HG03139 (cell line): Measurements from ENCODE around the gene ALOX12B.

Experiments used
- ATAC-seq: cut with Tn5 transposase; IDR thresholded peaks from one replicate; pipeline ENCODE4 v1.9.1; 2021; ENCODE audit not compliant: unreplicated experiment

The ALOX12B gene

DNA sequence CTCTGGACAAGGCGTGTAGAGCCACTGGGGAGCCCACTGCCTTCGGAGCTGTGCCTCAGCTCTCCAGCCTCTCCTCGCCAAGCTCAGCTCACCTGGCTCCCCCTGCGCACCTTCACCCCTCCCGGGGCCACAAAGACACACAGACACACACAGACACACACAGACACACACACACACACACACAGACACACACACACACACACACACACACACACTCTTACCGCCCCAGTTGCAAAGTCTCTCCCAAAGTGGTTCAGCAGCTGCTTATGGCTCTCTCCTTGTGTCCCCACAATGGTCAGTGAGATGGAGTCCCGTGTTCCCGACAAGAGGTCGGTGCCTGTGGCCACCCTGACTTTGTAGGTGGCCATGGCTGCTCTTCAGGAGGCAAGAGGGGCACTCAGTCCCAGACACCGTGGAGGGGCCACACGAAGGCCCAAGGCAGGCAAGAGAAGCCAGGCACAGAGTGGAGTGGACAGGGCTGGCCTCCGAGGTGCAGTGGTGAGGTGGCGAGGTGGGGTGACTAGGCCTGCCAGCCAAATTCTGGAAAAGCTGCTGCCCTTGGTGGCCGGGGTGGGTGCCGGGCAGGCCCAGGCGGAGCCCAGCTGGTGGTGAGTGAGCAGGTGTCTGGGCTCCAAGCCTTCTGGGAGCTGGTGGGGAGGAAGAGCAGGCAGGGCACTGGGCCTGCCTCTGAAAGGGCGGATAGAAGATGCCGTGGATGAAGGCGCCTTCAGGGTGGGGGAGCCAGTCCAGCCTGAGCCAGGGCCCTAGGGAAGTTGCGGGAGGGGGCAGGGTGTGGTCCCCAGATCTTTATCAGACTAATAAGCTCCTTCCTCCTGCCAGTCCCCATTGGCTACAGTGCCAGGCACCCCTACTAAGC is at the start of gene ALOX12B:
Gene ALOX12B, minus strand, starts transcription at position 642 of the 877 bp plus-strand sequence. Its CDS starts 274 bp downstream, at position 368.
- no peak for ATAC-seq

DNA sequence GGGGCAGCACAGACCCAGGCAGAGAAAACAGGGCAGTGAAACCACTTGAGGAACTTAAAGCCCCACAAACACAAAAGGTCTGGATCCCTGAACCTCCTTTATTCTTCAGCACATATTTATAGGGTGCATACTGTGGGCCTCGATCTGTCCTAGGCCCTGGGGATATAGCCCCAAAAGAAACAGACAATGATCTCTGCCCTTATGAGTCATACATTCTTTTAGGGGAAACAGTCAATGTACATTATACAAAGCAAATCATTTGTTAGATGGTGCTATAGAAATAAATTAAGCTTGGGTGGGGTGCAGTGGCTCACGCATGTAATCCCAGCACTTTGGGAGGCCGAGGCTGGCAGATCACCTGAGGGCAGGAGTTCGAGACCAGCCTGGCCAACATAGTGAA is 46.4 kb upstream of the ALOX12B start:
- ATAC-seq: no peak

DNA sequence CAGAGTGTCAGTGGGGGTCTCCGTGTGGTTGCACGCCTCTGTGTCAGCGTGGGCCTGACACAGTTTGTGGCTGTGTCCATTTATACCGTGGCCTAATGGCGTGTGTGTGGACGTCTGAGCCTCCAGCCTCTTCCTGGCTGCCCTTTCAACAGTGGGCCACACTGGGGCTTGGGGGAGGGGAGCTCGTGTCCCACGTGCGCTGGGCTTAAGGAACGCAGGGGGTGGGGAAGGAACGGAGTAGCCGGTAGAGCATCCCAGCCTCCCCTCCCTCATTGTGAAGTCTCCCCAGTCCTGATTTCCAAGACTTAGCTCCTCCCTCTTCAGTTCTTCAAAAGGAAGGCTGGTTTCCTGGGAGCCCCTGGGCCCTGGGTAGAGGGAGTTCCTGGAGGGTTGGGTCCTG is 45.9 kb upstream of the ALOX12B start:
- ATAC-seq: no peak

DNA sequence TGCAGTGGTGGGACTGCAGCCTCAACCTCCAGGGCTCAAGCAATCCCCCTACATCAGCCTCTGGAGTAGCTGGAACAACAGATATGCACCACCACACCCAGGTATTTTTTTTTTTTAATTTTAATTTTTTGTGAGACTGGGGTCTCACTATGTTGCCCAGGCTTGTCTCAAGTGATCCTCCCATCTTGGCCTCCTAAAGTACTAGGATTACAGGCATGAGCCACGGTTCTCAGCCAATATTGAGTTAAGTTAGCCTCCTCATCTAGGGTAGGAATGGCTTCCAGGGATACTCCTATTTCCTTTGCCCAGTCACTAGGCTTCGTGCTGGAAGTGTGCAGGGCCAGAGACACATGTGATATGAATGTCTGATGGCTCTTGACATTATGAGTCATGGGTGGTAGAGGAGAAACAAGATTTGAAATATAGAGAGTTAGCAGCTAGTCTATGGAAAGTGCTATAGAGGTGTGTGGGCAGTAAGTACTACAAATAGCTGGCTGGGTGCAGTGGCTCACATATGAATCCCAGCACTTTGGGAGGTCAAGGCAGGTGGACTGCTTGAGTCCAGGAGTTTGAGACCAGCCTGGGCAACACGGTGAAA is 44.4 kb upstream of the ALOX12B start:
- ATAC-seq: no peak

DNA sequence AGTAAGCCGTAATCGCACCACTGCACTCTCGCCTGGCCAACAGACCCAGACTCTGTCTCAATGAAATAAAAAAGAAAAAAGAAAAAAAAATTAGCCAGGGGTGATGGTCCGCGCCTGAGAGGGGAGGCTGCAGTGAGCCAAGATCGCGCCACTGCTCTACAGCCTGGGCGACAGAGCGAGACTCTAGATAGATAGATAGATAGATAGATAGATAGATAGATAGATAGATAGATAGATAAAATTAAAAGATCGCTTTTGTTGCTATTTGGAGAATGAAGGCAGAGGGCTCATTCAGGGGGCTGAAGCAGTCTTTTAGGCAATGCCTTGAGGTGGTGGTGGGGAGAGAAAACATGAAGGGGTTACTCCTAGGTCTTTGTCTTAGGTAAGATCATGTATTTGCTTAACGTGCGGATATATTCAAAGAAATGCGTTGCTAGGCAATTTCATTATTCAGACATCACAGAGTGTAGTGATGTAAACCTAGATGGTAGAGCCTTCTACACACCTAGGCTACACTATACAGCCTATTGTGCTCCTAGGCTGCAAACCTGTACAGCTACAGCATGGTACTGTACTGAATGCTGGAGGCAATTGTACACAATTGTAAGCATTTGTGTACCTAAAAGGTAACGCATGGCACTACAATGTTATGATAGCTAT is 40.7 kb upstream of the ALOX12B start:
- ATAC-seq: no peak

DNA sequence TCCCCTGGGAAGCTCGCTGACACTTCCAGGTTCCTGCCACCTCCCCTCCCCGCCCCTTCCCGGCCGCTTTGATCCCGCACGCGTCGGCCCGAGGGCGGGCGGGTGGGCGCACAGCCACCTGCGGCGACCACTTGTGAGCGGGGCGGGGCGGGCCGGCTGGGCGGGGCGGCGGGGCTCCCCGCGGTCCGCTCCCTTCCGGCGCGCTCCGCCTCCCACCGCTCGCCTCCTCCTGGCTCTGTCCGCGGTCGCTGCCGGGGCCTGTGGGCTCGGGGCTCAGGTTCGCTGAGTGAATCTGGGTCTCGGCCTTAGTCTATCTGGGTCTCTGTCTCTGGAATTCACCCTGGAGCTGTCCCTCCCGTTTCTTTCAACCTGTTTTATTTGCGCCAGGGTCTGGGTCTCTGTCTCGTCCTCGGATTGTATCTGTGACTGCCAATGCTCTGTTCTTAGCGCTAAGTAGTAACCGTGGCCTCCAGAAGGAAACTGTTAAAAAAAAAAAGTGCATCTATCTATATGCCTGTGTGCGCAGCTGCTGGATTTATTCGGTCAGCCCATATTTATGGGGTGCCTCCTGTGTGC is 39.1 kb upstream of the ALOX12B start:
- ATAC-seq: no peak

DNA sequence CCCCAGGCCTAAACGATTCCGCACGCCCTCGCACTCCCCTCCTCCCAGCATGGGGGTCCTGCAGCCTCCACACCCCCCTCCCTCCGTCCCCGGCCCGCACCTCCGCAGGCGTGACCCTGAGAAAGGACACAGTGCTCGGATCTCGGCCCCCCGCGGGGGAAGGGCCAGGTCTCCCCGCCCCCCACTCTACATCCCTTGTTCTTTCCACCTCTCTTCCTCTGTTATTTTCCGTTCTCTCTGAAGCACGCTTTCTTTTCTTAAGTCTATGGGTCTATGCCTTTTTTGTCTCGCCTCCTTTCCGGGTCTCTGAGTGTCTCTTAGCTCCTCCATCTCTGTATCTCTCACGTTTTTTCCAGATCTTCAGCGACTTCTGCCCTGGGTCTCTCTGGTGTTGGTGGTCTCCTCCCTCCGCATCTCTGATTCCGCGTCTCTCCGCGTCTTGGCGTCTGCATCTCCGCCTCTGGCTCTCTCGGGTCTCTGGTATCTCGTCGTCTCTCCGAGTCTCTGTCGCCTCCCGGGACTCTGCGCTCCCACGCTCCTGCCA is 38.5 kb upstream of the ALOX12B start:
- no peak for ATAC-seq

DNA sequence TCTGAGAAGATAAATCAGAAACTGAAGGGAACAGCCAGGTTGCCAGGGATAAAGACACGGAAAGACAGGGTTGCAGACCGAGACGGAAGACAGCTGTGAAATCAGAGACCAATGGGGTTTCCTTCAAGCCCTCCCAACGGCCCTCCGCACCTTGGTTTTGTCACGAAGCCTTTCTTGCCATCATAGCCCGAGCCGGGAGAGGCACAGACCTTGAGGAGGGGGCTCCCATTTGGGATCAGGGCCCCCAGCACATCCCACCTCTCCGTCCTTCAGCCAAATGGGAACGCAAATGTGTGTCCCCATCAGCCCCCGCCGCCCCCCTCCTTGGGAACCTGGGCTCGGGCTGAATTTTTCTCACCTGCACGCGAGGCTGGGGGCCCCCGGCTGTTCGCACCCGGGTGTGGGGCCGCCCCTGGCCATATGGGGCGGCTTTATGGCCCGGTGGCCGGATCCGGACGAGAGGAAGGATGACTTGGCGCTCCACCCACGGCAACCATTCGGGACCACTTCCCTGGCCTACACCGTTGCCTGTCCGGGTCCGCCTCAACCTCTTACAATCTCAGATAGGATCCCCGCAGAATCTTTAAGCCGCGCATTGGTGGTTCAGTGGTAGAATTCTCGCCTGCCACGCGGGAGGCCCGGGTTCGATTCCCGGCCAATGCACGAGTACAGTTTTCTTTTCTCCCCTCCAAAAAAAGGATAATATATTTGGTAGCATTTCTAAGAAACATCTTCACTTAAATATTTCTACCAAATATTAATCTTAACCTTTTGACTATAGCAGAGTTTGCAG is 37.8 kb upstream of the ALOX12B start:
- no peak for ATAC-seq

DNA sequence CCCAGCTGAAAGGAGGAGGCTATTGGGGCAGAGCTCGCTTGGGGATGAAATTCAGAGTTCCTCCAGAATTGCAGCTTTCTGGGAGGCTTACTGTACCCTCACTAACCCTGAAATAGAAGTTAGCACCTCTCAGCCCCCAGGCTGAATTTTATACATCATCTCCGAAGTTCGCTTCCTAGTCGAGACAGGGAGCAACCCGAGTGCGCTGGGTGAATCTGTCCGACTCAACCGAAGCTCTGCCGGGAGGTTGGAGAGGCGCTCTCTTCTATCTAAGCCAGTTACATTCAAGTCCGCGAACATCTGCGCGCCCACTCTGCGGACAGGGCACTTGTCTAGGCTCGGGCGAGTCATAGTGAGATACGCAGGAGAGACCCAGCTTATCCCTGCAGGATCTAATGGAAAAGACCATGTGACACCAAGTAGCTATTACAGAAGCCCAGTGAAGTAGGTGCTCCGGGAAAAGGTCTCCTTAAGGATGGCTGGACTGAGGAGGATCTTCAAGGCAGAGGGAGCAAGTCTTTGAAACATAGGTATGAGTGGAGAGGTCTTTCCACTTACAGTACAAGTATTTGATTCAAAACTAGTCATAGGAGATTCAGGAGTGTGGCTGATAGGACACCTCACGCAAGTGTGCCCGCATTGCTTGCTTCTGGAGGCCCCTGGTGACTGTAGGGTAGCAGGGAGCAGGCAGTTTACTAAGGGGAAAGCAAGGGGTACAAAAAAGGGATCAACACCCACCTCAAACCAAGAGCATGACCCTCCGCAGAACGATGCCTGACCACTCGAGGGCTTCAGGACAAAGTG is 37.0 kb upstream of the ALOX12B start:
- no peak for ATAC-seq

DNA sequence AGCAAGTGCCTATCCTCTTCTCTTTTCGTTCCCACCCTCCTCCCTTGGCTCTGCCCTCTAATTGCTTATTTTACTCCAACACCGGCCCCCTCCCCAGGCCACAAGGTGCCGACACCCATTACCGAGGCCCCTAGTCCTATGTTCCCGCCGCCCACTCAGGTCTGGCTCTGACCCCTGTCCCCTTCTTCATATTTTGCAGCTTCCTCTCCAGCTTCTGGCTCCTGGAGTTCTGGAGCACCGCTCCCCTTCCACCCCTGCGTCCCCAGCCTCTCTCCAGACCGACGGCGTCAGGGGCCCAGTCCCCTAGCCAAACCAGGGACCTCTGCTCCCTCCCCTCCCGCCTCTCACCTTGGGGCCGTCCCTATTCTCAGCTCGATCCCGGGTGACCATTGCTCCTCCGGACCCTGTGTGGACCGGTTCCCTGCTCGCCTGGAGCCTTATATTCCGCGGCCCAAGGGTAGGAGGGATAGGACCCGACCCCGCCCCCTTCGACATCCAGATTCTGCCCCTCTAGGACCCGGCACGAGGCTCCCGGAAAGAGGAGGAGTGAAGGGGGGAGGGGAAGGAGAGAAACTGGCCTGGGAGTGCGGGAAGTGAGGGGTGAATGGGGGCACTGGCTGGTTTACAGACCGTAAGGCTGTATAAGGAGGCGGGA is 36.3 kb upstream of the ALOX12B start, which contains the start of gene HES7:
Gene HES7, minus strand, starts transcription at position 412 of the 655 bp plus-strand sequence. Its CDS starts 22 bp downstream, at position 390.
- no peak for ATAC-seq

DNA sequence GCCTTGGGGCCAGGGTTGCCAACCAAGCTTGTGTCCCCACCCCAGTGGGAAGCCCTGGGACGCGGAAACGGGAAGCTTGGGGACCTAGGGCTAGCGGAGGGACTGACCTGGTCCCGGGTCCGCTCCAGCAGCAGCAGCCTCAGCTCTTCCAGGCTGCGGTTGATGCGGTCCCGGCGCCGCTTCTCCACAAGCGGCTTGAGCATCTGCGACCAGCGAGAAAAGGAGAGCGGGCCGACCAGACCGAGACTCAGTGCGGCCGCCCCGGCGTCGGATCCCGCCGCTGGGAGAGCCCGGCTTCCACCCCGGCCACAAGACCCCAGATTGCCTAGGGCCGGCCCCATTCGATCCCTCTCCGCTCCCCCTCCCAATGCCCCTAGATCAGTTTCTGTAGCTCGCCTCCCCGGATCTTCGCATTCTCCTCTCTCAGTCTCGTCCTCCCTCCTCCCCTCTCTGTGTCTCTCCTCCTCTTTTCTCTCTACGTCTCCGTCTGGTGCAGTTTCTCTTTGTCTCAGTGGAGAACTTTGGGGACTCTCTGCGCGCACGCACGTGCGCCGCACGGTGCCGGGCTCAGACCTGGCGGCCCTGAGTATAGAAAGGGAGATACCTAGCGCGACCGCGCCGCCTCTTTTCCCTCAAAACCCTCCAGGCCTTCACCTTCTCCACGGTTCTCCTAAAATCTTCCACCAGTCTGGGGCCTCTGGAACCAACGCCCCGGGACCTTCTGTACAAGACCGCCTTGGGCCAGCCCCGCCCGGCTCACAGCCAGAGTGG is 35.6 kb upstream of the ALOX12B start:
- no peak for ATAC-seq

DNA sequence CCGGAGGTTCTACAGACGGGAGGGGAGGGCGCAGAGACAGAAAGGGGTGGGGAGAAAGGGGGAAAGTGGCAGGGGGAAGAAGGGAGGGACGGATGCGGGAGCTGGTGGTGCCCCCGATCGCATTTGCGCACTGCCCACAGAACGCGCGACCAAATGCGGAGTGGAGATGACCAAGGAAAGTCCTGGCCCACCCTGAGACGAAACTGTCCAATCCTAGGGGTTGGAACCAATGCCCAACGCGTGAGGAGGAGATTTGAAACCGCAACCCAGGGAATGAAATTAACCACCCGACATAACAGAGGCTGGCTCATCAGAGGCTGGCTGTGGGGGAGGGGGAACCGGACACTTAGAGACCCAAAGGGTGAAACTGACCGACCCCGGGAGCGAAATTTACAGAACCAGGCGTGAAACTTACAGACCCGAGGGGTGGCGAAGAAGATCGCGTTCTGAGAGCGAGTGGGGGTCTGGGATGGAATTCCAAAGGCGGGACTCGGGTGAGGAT is 35.0 kb upstream of the ALOX12B start:
- ATAC-seq: no peak

DNA sequence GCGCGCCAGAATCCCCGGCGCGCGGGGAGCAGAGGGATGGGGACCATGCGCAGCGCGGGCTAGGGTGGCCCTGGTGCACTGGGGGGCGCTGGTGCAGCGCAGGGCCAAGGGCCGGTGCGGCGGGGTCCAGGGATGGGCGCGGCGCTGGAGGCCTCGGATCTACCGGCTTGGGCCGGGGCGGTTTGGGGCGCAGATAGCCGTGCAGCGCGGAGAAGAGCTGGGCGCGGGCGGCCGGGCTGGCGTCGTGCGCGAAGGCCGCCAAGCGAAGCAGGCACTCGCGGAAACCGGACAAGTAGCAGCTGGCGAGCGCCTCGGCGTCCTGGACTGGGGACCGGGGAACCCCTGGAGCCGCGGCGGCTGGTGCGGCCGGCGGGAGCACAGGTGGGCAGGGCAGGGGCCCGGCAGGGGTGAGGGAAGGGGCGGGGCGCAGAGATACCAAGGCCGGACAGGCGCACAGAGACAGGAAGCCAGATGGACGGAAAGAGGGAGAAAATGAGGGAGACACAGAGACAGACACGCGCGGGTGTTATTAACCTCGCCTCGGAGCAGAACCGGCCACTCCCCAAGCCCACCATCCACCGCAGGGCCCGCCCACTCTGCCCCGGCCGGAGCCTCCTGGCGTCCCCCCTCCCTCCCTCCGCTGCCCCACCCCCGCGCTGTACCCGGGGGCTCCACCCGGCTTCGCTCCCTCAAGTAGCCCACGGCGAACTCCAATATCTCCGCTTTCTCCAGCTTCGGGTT is 34.3 kb upstream of the ALOX12B start:
- ATAC-seq: peak; percentile 25

DNA sequence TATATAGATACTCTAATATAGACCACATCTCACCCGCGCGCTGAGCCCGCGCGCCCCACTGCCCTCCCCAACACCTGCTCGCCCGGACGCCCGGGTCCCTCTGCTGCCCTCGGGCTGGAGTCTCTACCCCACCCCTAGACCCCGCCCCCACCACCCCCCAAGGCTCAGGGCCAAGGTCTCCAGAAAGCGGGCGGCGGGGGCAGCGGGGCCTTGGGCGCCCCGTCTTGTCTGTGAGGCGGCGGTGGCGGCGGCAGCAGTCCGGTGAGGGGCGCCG is 33.8 kb upstream of the ALOX12B start:
- ATAC-seq: no peak

DNA sequence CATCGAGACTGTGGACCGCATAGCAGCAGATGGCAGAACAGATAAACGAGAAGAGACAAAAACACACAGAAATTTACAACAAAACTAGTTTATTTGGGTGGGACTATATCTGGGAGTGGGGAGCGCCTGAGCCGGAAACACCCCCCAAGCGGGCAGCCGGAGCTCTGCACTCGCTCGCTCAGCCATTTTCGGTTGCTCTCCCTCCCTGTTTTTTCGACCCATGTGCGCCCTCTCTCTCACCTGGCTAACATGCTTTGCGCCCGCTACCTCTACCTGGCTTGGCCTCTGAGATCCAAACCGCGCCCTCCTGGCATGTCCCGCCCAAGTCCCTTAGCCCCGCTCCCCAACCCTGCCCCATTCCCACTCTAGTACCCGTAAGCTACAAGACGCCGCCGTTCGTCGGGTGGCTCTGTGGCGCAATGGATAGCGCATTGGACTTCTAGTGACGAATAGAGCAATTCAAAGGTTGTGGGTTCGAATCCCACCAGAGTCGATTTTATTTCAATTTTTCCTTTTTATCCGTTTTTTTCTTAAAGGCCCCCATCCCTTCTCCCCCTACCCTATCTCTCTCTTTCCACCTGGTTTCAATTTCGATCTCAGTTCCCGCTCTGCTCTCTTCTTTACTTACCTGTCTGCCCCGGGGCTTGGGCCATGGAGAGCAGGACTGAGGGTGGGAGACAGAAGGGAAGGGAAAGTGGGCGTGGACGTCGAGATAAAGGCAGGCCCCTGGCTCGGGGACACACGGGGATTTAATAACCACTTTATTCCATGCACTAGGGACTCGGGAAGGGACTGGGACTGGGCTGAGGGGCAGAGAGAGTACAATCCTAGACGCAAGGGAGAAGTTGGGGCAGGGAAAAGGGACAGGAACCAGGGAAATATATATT is 33.2 kb upstream of the ALOX12B start:
- ATAC-seq: no peak

DNA sequence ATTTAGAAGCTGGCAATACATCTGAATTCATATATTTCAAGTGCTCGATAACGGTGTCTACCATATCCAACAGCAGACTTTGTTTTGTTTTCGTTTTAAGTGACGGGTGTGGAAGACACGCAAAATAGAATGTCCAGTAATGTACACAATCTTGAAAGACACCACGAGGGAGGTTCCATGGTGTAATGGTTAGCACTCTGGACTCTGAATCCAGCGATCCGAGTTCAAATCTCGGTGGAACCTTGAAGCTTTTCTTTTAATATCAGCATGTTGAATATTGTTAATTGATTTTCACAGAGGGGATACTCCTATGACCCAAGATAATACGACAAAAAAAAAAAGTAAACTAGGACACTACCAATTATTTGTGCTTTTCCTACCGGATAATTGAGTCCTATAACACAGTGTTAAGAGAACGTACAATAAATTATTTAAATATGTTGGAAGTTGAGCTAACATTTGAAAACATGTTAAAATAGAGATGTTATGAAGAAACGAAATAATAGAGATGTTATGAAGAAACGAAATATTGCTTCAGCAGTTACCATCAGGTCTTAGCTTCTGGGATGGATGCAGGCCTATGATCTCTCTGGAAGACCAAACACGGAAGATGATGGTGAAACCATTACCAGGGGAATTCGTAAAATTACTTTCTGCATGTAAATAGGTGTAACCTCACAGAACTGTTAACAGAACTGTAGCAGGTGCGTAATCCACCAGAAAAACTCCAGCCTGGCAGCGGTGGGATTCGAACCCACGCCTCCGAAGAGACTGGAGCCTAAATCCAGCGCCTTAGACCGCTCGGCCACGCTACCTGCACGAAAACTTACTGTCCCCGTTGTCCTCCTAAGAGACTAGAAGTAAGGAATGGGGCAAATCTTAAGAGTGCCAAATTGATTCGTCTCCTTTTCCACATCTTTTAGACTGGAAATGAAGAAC is 32.3 kb upstream of the ALOX12B start:
- ATAC-seq: no peak
